Kidney epithelial cell (primary cell): Measurements from ENCODE around the gene PPP1R12A. TPM values are rescaled to one million over a fixed set of nuclear protein-coding genes. Genes with fewer than 3 reads are reported as not detected.

Source experiments
- DNase-seq: peaks from one replicate; pipeline ENCODE4 v3.0.0-alpha.2; 2010; ENCODE audit warnings: low read depth
- H3K27me3 ChIP-seq: 2 replicates; pipeline ENCODE4 v1.6.0; 2011; ENCODE audit warnings: low read length; ENCODE audit not compliant: control insufficient read depth, insufficient read depth
- H3K36me3 ChIP-seq: 2 replicates; pipeline ENCODE4 v1.5.1; 2011; ENCODE audit warnings: low read length; ENCODE audit not compliant: control insufficient read depth, insufficient read depth
- H3K4me3 ChIP-seq: 2 replicates; pipeline ENCODE4 v1.5.1; 2011; ENCODE audit warnings: low read depth, mild to moderate bottlenecking, control low read depth, low read length
- CTCF ChIP-seq: IDR thresholded peaks from 2 replicates; pipeline ENCODE4 v1.5.1; 2011; ENCODE audit warnings: mild to moderate bottlenecking, moderate library complexity, low read length, control low read depth, inconsistent platforms; ENCODE audit not compliant: insufficient read depth, poor library complexity, severe bottlenecking
- total RNA-seq: library from RNA; depleted of rRNA; stranded (reverse); fragments of >200 nt; gene quantifications from 2 replicates; pipeline ENCODE4 v1.2.3, GENCODE V29; 2015

The PPP1R12A gene
- total RNA-seq, 1 donor from 2014 or later, result 47.2 TPM

DNA sequence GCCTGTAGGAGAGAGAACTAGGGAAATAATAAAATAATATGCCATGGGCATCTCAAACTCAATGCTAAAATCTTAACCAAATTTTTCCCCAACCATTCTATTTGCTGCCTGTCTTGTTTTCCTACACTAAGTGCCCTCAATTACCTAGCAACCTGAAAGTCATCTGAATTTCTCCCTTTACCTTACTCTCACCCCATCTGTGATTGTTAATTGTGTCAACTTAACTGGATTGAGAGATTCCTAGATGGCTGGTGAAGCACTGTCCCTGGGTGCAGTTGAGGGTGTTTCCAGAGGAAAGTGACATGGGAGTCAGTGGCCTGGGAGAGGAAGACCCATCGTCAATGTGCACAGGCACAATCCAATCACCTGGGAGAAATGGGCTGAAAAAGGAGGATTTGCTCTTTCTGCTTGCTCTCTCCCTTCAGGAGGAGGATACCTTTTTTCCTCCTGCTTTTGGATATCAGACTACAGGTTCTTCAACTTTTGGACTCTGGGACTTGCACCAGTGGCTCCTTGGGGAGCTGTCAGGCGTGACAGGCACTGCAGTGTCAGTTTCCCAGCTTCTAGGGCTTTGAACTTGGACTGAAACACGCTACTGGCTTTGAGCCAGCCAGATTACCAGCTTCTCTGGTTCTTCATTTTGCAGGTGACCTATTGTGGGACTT is 100.1 kb downstream of the PPP1R12A start:
- H3K27me3 ChIP-seq, result no peaks in the 10 kb centered on the region
- peaks cover 3% of the 10 kb centered on the region for H3K36me3 ChIP-seq
- no peak for DNase-seq
- TF ChIP-seq CTCF, result no peak
- H3K4me3 ChIP-seq, result no peak overlapping the region

DNA sequence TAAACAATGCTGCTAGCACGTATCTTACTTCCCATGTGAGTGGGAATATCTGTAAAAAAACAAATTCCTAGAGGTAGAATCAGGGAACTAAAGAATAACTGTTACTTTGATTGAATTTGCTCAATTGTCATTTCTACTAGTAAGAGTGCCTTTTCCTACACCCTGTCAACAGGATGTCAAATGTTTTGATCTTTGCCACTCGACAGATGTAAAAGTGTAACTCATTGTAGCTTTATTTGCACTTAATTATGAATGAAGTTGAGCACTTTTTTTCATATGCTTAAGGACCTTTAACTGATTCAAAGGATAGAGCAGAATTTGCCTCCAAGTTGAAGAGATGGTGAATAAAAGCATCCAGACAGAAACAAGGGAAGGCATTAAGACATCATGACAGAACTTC is 104.5 kb downstream of the PPP1R12A start:
- Histone ChIP-seq H3K36me3 (no peaks in the 10 kb centered on the region), H3K27me3 (no peaks in the 10 kb centered on the region), H3K4me3 (no peak overlapping the region)
- no peak for TF ChIP-seq CTCF
- no peak for DNase-seq

DNA sequence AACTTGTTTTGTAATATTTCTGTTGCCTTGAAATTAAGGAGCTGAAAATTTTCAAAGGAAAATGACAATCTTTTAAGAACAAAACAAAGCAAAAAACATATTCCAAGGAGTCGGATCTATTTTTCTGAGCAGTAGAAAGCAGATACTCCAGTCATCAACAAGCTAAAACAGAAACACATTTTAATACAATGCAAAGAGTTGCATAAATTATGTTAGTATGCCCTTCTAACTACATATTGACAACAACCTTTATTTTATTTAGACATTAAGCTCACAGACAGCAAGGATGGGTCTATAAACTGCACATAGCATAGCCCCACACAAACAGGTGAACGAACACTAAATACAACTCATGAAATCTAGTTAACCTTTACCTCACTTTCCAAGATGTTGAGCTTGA is 106.0 kb downstream of the PPP1R12A start:
- Histone ChIP-seq H3K27me3 (no peaks in the 10 kb centered on the region), H3K4me3 (no peak overlapping the region), H3K36me3 (no peaks in the 10 kb centered on the region)
- no peak for DNase-seq
- no peak for TF ChIP-seq CTCF

GRCh38 chr12:79827484-79827883 is 107.4 kb downstream of the PPP1R12A start:
- no peaks in the 10 kb centered on the region for H3K36me3 ChIP-seq
- no peak for TF ChIP-seq CTCF
- no peak overlapping the region for H3K4me3 ChIP-seq
- H3K27me3 ChIP-seq, result no peaks in the 10 kb centered on the region
- DNase-seq, result no peak

- TF ChIP-seq CTCF, result no peak
- no peak overlapping the region for H3K4me3 ChIP-seq
- no peak for DNase-seq
These were observed 108.4 kb downstream of the PPP1R12A start for GRCh38 chr12:79826267-79827128.

More at GRCh38 chr12:79826267-79827128, 108.4 kb downstream of the PPP1R12A start:
- no peaks in the 10 kb centered on the region for H3K27me3 ChIP-seq
- H3K36me3 ChIP-seq, result no peaks in the 10 kb centered on the region
